Measurements from ENCODE around the gene S100A12. TPM values are rescaled to one million over a fixed set of nuclear protein-coding genes. Genes with fewer than 3 reads are reported as not detected.
A peak's percentile ranks its signal among the peaks of the same experiment; 100 is the strongest.

The S100A12 gene
- total and polyA plus RNA-seq, 11 donors: 1.2 to 9.1 (median 4.7) TPM; not detected in 1

DNA sequence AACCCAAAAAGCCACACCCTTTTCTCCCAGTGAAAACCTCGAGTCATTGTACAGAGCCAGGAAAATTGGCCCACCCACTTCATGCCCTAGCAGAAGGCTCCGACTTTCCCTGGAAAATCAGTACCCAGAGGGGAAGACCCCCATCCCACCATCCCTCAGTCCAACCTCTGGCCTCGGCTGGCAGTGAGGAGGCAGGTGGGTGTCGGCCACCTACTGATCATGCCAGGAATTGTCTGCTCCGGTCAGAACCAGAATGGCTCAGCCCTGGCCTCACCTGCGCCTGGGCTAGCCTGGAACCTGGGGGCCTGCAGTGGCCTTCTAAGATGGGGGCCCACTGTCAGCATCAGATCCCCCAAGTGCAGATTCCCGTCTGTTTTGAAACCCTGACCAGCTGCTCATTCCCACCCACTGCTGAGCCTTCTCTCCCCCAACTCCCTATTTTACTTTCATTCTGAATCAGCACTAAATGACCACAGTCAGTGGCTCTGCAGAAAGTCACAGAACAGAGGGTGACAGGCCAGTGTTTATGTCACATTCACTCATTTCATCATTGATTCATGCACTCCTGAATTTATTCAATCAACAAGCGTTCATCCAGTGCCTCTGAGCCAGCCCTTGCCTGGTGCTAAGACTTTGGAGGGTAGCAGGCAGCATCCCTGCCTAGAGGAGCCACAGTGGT, 20.8 kb downstream of the S100A12 start:
- WGBS, 4 donors: 67 to 84% (median 74%) methylated on average over 8 of the region's 8 CpGs
- TF ChIP-seq POLR2A (IDR thresholded peaks at IDR 0.05): no peak
- TF ChIP-seq, protein P1, sequence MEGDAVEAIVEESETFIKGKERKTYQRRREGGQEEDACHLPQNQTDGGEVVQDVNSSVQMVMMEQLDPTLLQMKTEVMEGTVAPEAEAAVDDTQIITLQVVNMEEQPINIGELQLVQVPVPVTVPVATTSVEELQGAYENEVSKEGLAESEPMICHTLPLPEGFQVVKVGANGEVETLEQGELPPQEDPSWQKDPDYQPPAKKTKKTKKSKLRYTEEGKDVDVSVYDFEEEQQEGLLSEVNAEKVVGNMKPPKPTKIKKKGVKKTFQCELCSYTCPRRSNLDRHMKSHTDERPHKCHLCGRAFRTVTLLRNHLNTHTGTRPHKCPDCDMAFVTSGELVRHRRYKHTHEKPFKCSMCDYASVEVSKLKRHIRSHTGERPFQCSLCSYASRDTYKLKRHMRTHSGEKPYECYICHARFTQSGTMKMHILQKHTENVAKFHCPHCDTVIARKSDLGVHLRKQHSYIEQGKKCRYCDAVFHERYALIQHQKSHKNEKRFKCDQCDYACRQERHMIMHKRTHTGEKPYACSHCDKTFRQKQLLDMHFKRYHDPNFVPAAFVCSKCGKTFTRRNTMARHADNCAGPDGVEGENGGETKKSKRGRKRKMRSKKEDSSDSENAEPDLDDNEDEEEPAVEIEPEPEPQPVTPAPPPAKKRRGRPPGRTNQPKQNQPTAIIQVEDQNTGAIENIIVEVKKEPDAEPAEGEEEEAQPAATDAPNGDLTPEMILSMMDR (IDR thresholded peaks at IDR 0.05): no peak
- H3K4me1 ChIP-seq: peaks cover 0 to 18% (median 0%) of the 10 kb centered on the region in 12 donors

GRCh38 chr1:153353226-153353947, 22.0 kb downstream of the S100A12 start:
- Histone ChIP-seq H3K27me3 (peaks cover 0 to 31% (median 14%) of the 10 kb centered on the region in 9 donors), H3K36me3 (no peaks in the 10 kb centered on the region), H3K27ac (no peak overlapping the region), H3K4me3 (no peak overlapping the region), H3K4me1 (peaks cover 0 to 17% (median 0%) of the 10 kb centered on the region in 12 donors), H3K9me3 (no peaks in the 10 kb centered on the region)
- TF ChIP-seq, protein P1 (IDR thresholded peaks at IDR 0.05): peak in 7 of 12 donors; percentile 15 to 41 (median 22)
- no peak for TF ChIP-seq POLR2A (IDR thresholded peaks at IDR 0.05)
- 71 to 90% (median 84%) methylated on average over 7 of the region's 7 CpGs for WGBS, 4 donors
- ATAC-seq (no peak), DNase-seq (no peak)
- intact Hi-C loops (cut with DNase I): loop anchor here in 8 of 10 donors (1.0 to 10.0 kb wide), 5 partner anchors 51 to 221 kb away; partner anchors contain the start of gene S100A2 (in 5 of the 8)

More for the DNA sequence above, 20.8 kb downstream of the S100A12 start:
- Histone ChIP-seq H3K4me3 (no peak overlapping the region), H3K9me3 (no peaks in the 10 kb centered on the region), H3K27me3 (peaks cover 0 to 18% (median 7%) of the 10 kb centered on the region in 9 donors), H3K36me3 (no peaks in the 10 kb centered on the region), H3K27ac (no peak overlapping the region)
- intact Hi-C loops (cut with DNase I): loop anchor here in 6 of 10 donors (1.0 to 10.0 kb wide), 4 partner anchors 50 to 220 kb away; partner anchors contain the start of gene S100A2 (in 5 of the 6)
- DNase-seq (no peak), ATAC-seq (no peak)

GRCh38 chr1:153352523-153352922, 22.9 kb downstream of the S100A12 start:
- no peak overlapping the region for H3K27ac ChIP-seq
- 0 to 1% (median 0%) methylated on average over 4 of the region's 4 CpGs for WGBS, 4 donors
- no peak overlapping the region for H3K4me3 ChIP-seq
- no peaks in the 10 kb centered on the region for H3K9me3 ChIP-seq
- TF ChIP-seq, protein P1 (IDR thresholded peaks at IDR 0.05): peak; percentile 82 to 96 (median 92)
- TF ChIP-seq POLR2A (IDR thresholded peaks at IDR 0.05): no peak
- peak; percentile 63 to 88 (median 78) for ATAC-seq
- H3K36me3 ChIP-seq: no peaks in the 10 kb centered on the region
- H3K4me1 ChIP-seq: peaks cover 0 to 13% (median 0%) of the 10 kb centered on the region in 12 donors
- intact Hi-C loops (cut with DNase I): loop anchor here (1.0 to 10.0 kb wide), 6 partner anchors 52 to 222 kb away; partner anchors contain the start of gene S100A2 (in 5 of the 10)
- peaks cover 0 to 38% (median 14%) of the 10 kb centered on the region in 9 donors for H3K27me3 ChIP-seq
- peak; percentile 52 to 73 (median 63) for DNase-seq

Measured in heart left ventricle (tissue), 16 donors.